Measurements from ENCODE around the gene LPCAT4.
A peak's percentile ranks its signal among the peaks of the same experiment; 100 is the strongest.
"Not testable (repeated sequence)": the region's sequence is repeated elsewhere in the genome, so short reads cannot be mapped to it uniquely, and the experiment has no call there.

Gene LPCAT4

DNA sequence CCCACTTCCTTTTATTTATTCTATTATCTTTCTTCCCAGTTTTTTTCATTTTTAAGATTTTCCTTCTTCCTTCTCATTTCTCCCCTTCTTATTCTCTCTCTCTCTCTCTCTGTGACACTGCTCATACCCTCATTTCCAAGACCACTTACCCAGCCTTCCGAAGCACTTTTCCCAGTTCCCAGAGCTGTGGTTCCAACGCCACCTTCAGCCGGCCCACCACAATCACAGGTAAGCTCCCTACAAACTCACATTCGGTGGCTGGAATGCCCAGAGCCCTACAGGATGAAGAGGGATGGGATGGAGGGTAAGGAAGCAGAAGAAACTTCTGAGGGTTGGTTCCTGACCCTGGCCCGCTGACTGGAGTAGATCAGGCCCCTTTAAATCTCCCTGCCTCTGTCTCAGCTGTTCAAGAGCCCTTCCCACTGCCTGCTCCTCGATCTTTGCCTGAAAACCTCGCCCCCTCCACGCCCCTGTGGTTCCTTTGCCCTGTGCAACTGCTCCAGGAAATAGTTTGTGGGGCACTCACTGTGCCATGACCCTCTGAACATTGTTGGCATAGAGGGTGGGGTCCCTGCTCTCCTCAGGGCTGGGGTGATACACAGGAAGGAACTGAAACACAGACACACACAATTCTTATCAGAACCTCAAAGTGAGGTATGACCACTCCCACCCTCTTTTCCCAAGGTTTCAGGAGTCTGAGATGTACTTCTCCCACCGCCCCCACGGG lies 4.8 kb downstream of the LPCAT4 start:
- no peak for DNase-seq (ENCODE audit: low read depth)

DNA sequence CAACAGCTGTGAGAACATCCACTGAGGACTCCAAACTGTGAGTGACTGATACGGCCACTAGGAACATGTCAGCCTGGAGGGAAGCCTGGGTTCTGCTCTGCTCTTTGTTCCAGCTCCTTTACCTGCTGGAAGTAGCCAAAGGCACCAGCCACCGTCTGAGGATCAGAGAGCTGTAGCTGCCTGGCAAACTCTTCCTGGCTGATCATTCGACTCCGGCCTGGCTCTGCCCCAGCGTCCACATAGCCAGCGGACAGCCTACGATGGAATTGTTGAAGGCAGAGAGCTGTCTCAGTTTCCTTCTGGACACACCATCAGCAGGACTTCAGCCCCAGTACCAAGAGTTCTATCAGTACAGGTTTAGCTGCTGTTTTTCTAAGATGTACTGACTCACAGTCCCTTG lies 5.7 kb downstream of the LPCAT4 start:
- no peak for DNase-seq (ENCODE audit: low read depth)

- no peak for DNase-seq (ENCODE audit: low read depth)
Measured at GRCh38 chr15:34360298-34360697, 6.7 kb downstream of the LPCAT4 start.

DNA sequence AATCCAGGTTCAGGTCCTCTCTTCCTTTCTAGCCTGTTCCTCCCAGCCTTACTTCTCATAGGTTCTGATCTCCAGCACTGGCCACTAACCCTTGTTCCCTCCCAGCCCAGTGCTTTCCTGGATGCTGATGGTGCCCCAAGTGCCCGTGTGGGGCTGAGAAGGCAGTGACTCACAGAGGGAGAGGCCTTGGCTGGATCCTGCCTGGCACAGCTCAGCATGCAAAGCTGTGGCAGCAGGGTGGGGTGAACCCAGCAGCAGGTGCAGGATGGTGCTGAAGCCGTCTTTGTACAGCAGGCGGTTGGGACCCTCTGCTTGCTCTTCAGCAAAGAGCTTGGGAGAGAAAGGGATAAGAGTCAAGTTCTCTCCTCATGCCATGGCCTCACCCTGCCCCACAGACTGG lies 7.6 kb downstream of the LPCAT4 start:
- DNase-seq (ENCODE audit: low read depth), result no peak

DNA sequence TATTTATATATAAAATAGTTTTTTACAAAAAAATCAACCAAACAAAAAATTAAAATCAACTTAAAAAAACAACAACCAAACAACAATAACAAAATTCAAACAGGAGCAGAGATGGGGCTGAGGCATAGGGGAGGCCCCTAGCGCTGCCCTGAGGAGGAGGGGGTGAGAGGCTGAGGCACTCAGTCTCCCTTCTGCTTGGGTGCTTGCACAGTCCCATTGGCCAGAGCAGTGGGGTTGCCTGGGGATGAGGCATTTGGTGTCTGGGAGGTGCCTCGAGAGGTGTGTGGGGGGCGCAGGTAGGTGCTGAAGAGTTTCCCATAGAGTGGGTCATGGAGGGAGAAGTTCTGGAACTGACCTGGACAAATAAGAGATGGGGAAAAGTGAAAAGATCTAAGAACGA lies 8.0 kb downstream of the LPCAT4 start:
- DNase-seq (ENCODE audit: low read depth), result no peak

GRCh38 chr15:34358367-34358766 lies 8.6 kb downstream of the LPCAT4 start:
- no peak for DNase-seq (ENCODE audit: low read depth)

- DNase-seq (ENCODE audit: low read depth), result no peak
Measured at GRCh38 chr15:34357653-34358052, 9.3 kb downstream of the LPCAT4 start.

GRCh38 chr15:34355241-34355640 lies 11.8 kb downstream of the LPCAT4 start:
- no peak for DNase-seq (ENCODE audit: low read depth)

GRCh38 chr15:34354286-34354685 lies 12.7 kb downstream of the LPCAT4 start:
- no peak for DNase-seq (ENCODE audit: low read depth)

- DNase-seq (ENCODE audit: low read depth), result no peak
Measured at GRCh38 chr15:34353627-34354026, 13.4 kb downstream of the LPCAT4 start.

DNA sequence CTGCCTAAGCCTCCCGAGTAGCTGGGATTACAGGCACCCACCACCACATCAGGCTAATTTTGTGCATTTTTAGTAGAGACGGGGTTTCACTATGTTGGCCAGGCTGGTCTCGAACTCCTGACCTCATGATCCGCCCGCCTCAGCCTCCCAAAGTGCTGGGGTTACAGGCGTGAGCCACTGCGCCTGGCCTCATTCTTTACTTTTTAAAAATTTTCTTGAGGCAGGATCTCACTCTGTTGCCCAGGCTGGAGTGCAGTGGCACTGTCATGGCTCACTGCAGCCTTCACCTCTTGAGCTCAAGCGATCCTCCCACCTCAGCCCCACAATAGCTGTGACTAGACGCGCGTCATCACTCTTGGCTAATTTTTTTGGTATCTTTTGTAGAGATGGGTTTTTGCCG lies 14.0 kb downstream of the LPCAT4 start:
- DNase-seq (ENCODE audit: low read depth), result not testable (repeated sequence)

DNA sequence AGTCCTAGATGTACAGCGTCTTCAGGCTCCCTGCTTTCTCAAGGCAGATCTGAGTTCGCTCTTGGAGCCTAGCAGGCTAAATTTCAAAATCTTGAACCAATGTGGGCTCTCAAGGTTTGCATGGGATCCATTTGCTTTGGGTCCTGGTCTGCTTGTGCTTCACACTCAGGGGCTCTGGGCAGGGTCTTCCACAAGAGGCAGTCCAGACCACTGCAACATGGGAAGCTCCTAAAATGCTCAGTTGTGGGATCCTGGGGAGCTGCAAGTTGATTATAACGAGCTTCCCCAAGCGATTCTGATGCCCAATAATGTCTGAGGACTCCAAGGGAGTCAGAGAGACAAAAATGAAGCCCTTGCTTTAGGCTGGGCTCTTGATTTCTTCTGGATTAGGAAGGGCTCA lies 17.2 kb downstream of the LPCAT4 start:
- DNase-seq (ENCODE audit: low read depth), result no peak

GRCh38 chr15:34348735-34349300 lies 18.2 kb downstream of the LPCAT4 start:
- no peak for DNase-seq (ENCODE audit: low read depth)

DNA sequence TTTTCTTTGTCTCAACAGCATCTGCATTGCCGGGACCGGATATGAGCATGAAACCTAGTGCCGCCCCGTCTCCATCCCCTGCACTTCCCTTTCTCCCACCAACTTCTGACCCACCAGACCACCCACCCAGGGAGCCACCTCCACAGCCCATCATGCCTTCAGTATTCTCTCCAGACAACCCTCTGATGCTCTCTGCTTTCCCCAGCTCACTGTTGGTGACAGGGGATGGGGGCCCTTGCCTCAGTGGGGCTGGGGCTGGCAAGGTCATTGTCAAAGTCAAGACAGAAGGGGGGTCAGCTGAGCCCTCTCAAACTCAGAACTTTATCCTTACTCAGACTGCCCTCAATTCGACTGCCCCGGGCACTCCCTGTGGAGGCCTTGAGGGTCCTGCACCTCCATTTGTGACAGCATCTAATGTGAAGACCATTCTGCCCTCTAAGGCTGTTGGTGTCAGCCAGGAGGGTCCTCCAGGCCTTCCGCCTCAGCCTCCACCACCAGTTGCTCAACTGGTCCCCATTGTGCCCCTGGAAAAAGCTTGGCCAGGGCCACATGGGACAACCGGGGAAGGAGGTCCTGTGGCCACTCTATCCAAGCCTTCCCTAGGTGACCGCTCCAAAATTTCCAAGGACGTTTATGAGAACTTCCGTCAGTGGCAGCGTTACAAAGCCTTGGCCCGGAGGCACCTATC lies 18.9 kb downstream of the LPCAT4 start:
- DNase-seq (ENCODE audit: low read depth), result no peak

DNA sequence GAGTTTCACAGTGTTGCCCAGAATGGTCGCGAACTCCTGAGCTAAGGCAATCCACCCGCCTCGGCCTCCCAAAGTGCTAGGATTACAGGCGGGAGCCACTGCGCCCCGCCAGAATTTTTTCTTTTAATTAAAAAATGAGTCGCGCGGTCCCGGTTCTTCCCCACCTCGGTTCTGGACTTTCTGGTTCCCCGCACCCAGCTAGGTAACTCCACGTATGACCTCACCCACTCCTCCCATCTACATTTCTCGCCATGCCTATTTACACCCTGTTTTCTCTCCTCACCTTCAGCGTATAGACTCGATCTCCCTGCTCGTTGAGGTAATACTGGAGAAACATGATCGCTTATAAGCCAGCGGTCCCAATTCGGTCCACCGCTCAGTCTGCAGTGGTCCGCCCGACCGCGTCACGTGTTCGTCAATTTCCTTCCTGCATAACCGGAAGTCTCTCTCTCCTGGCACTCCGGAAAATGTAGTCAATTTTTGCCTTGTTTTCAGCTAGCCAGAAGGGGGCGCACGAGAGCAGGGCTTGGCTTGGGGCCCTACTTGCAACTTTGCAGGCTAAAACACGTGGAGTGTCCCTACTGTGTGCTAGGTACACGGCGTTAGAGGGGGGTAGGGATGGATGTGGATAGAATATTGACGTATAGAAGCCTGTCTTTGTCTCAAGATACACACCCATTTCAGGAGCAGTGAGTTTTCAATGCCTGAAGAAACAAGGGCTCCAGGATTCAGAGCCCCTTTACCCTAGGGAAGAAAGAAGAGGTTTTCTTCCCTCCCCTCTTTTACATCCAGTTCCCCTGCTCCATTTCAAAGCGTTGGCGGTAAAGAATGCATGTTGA lies 24.0 kb downstream of the LPCAT4 start, which contains the start of the genes NOP10 and NUTM1:
Gene NOP10 (minus strand): TSS at position 400 of the 839 bp plus-strand sequence. CDS start 63 bp downstream, at position 337.
Gene NUTM1 (plus strand): TSS at position 579 of the 839 bp plus-strand sequence. CDS start 382 bp downstream, outside the sequence.
- DNase-seq (ENCODE audit: low read depth), result peak; percentile 97

GRCh38 chr15:34342213-34342736 lies 24.7 kb downstream of the LPCAT4 start:
- not testable (repeated sequence) for DNase-seq (ENCODE audit: low read depth)

DNA sequence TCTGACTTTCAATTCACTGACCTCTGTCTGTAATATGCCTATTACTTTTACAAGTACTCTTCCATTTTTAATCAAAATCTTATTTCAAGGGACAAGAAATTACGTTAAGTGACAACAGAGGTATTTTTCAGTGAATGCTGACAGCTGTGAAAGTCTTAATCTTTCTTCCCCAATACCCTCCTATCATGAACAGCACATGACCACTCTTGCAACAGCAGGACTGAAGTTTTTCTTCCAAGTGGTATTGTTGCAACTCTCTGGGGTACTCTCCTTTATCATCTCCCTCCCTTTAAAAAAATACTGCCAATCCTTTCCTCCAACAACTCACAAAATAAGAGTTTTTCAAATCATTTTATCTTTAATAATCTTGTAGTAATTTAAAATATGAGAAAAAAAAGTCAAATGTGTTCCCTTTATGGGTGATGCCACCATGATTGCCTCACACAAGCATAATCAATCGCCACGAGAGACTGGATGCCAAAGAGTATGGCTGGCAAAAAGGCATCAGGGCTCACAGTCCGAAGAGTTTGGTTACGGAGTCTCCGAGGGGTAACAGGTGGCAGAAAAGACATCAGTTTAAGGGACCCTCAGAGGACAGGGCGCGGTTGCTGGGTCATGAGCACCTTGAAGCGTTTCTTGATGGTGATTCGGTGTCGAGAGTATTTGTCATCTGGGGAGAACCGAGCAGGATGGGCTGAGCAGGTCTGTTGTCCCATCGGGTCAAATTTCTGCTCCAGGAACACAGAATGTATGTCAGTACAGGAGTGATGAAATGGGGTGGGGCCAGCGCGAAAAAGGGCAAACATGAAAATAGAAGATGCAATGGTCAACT lies 25.4 kb downstream of the LPCAT4 start:
- no peak for DNase-seq (ENCODE audit: low read depth)

GRCh38 chr15:34339946-34340345 lies 27.1 kb downstream of the LPCAT4 start:
- no peak for DNase-seq (ENCODE audit: low read depth)

DNA sequence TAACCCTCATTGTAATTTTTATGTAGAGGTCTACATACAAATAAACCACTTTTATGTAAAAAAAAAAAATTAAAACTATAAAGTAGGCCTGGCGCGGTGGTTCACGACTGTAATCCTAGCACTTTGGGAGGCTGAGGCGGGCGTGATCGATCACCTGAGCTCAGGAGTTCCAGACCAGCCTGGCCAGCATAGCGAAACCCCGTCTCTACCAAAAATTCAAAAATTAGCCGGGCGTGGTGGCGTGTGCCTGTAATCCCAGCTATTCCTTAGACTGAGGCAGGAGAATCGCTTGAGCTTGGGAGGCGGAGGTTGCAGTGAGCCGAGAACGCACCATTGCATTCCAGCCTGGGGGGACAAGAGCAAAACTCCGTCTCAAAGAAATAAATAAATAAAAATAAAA lies 28.6 kb downstream of the LPCAT4 start:
- DNase-seq (ENCODE audit: low read depth), result no peak

DNA sequence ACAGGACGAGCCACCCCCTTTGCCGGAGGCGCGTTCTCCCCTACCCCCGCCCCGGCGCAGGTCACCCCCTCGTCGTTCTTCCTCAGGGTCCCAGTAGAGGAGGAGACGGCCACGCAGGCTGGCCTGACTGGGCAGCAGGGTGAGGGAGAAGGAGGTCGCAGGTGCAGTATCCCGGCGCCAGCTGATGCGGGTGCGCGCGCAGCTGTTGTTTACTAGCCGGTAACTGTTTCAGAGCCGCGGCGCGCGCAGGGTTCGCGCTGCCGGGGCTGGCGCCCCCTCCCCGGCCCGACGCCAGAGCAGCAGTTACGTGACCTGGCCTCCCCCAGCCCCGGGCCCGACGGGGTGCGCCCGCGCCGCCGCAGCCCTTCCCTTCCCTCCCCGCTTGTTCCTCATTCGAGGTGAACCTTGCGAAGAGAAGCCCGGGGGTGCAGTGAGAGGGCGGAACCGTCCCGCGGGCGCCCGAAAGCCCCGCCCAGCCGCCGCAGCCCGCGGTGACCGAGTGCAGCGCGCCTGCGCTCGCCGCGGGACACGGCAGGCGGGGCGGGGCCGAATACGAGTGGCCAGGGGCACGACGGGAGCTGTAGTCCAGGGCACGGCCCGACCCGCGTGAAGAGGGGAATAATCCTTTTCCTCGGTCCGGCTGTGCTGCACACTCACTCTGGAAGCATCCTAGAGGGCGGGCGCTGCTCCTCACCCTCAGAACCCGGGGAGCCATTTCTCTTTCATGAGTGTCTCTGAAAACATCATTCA lies 29.3 kb downstream of the LPCAT4 start, which contains the start of gene SLC12A6:
Gene SLC12A6 (minus strand): TSS at position 225 of the 750 bp plus-strand sequence. CDS start 1,101 bp downstream, outside the sequence.
- DNase-seq (ENCODE audit: low read depth), result peak; percentile 70
